Liver (tissue), 9 donors: ENCODE measurements around the gene SH3PXD2B. TPM values are rescaled to one million over a fixed set of nuclear protein-coding genes. Genes with fewer than 3 reads are reported as not detected.

ENCODE experiments used
- DNase-seq: peaks from one replicate; pipeline ENCODE4 v3.0.0-alpha.2; 2017; ENCODE audit warnings: low spot score
- H3K27ac ChIP-seq, 2 donors: one replicate each; pipeline ENCODE4 v1.7.0; 2013; ENCODE audit warnings: inconsistent platforms in 2 of 2, low read length in 2 of 2, control low read depth in 1 of 2, low read depth in 1 of 2, mild to moderate bottlenecking in 1 of 2
- H3K27me3 ChIP-seq, 4 donors: one replicate each; pipeline versions ENCODE4 v1.6.1 to v1.7.0; 2013; ENCODE audit warnings: low read length in 3 of 4, inconsistent platforms in 1 of 4, mild to moderate bottlenecking in 1 of 4, moderate library complexity in 1 of 4; ENCODE audit not compliant: control insufficient read depth in 4 of 4, insufficient read depth in 4 of 4
- H3K36me3 ChIP-seq, 4 donors: one replicate each; pipeline versions ENCODE4 v1.6.1 to v1.7.0; 2013; ENCODE audit warnings: low read length in 3 of 4, mild to moderate bottlenecking in 3 of 4, low read depth in 1 of 4, moderate library complexity in 1 of 4; ENCODE audit not compliant: control insufficient read depth in 4 of 4, insufficient read depth in 3 of 4
- H3K4me1 ChIP-seq, 4 donors: one replicate each; pipeline versions ENCODE4 v1.6.1 to v1.7.0; 2013; ENCODE audit warnings: low read length in 3 of 4, mild to moderate bottlenecking in 3 of 4, moderate library complexity in 1 of 4; ENCODE audit not compliant: control insufficient read depth in 4 of 4, insufficient read depth in 4 of 4
- H3K4me3 ChIP-seq, 3 donors: one replicate each; pipeline versions ENCODE4 v1.6.1 to v1.7.0; 2013; ENCODE audit warnings: low read length in 3 of 3, control low read depth in 1 of 3, low read depth in 1 of 3, mild to moderate bottlenecking in 1 of 3
- H3K9ac ChIP-seq, 2 donors: one replicate each; pipeline ENCODE4 v1.7.0; 2013; ENCODE audit warnings: low read length in 2 of 2, mild to moderate bottlenecking in 2 of 2, moderate library complexity in 2 of 2, control low read depth in 1 of 2, low read depth in 1 of 2
- H3K9me3 ChIP-seq, 4 donors: one replicate each; pipeline versions ENCODE4 v1.6.1 to v1.7.0; 2013; ENCODE audit warnings: low read length in 3 of 4; ENCODE audit not compliant: control insufficient read depth in 4 of 4
- EGR1 ChIP-seq, 2 donors: IDR thresholded peaks; 2 replicates each; pipeline ENCODE4 v1.6.1; 2016 to 2018; ENCODE audit warnings: antibody characterized with exemption in 2 of 2, low read depth in 2 of 2
- FOXA1 ChIP-seq: IDR thresholded peaks from 2 replicates; pipeline ENCODE4 v1.6.1; 2016; ENCODE audit warnings: antibody characterized with exemption
- FOXA2 ChIP-seq: IDR thresholded peaks from 2 replicates; pipeline ENCODE4 v1.6.1; 2016; ENCODE audit warnings: antibody characterized with exemption
- GABPA ChIP-seq, 2 donors: IDR thresholded peaks in 1 of 2; conservative IDR thresholded peaks in 1 of 2; 2 replicates each; pipeline ENCODE4 v1.6.1; 2016; ENCODE audit warnings: antibody characterized with exemption in 2 of 2, mild to moderate bottlenecking in 1 of 2, moderate library complexity in 1 of 2
- HNF4A ChIP-seq, 2 donors: conservative IDR thresholded peaks; 2 replicates each; pipeline ENCODE4 v1.6.1; 2016; ENCODE audit warnings: antibody characterized with exemption in 2 of 2, mild to moderate bottlenecking in 2 of 2
- HNF4G ChIP-seq: IDR thresholded peaks from 2 replicates; pipeline ENCODE4 v1.6.1; 2016; ENCODE audit warnings: antibody characterized with exemption
- JUND ChIP-seq, 2 donors: IDR thresholded peaks; 2 replicates each; pipeline ENCODE4 v1.6.1; 2016; ENCODE audit warnings: antibody characterized with exemption in 2 of 2
- NR2F2 ChIP-seq: IDR thresholded peaks from 2 replicates; pipeline ENCODE4 v1.6.1; 2016; ENCODE audit warnings: antibody characterized with exemption
- RAD21 ChIP-seq, 2 donors: IDR thresholded peaks; 2 replicates each; pipeline ENCODE4 v1.6.1; 2016; ENCODE audit warnings: antibody characterized with exemption in 2 of 2, mild to moderate bottlenecking in 2 of 2
- RXRA ChIP-seq, 2 donors: IDR thresholded peaks; 2 replicates each; pipeline ENCODE4 v1.6.1; 2017 to 2018; ENCODE audit warnings: antibody characterized with exemption in 2 of 2, mild to moderate bottlenecking in 1 of 2
- SP1 ChIP-seq: IDR thresholded peaks from 2 replicates; pipeline ENCODE4 v1.6.1; 2018; ENCODE audit warnings: antibody characterized with exemption, mild to moderate bottlenecking
- TAF1 ChIP-seq: conservative IDR thresholded peaks from 2 replicates; pipeline ENCODE4 v1.6.1; 2016; ENCODE audit warnings: antibody characterized with exemption, mild to moderate bottlenecking
- YY1 ChIP-seq: IDR thresholded peaks from 2 replicates; pipeline ENCODE4 v1.6.1; 2016; ENCODE audit warnings: antibody characterized with exemption, mild to moderate bottlenecking
- WGBS: extraction: QIAGEN DNeasy Blood & Tissue Kit; methylation state at CpG from one replicate; pipeline ENCODE4 v1.1.7; 2013; 5-methylcytosine and 5-hydroxymethylcytosine counted together
- polyA plus RNA-seq, 2 donors: library from polyadenylated mRNA; stranded (reverse) in 1 of 2; unstranded in 1 of 2; fragments of 200-250 nt in 1 of 2; fragments of >200 nt in 1 of 2; fragmentation: Nextera tagmentation in 1 of 2; extraction: Ambion mirVana in 1 of 2; gene quantifications; one replicate each; pipeline versions ENCODE4 v1.2.1 to v1.2.3, GENCODE V29; 2013 to 2015
- total RNA-seq, 2 donors: library from RNA; depleted of rRNA; stranded (reverse); fragments of >200 nt; gene quantifications; one replicate each; pipeline ENCODE4 v1.2.3, GENCODE V29; 2014
- TF ChIP-seq, protein P1 (sequence below): IDR thresholded peaks from 2 replicates; pipeline ENCODE4 v1.6.1; 2016; ENCODE audit warnings: antibody characterized with exemption, mild to moderate bottlenecking
- TF ChIP-seq, protein P2 (sequence below): IDR thresholded peaks from 2 replicates; pipeline ENCODE4 v1.6.1; 2016; ENCODE audit warnings: antibody characterized with exemption
- TF ChIP-seq, protein P3 (sequence below): IDR thresholded peaks from 2 replicates; pipeline ENCODE4 v1.6.1; 2016; ENCODE audit warnings: antibody characterized with exemption
- TF ChIP-seq, protein P4 (sequence below): IDR thresholded peaks from 2 replicates; pipeline ENCODE4 v1.6.1; 2016; ENCODE audit warnings: antibody characterized with exemption
- TF ChIP-seq, protein P5 (sequence below): fragments of 150-350 bp; IDR thresholded peaks from 2 replicates; pipeline ENCODE4 v1.5.1; 2017; ENCODE audit warnings: improper control_type of control experiment, low read depth, low read length; ENCODE audit not compliant: missing input control
- donor health status: healthy.
- donor health status: healthy.
- donor health status: healthy.
- donor health status: healthy.
- donor health status: healthy.

SH3PXD2B gene
- total and polyA plus RNA-seq, 4 donors: 1.1 to 3.3 (median 2.2) TPM

DNA sequence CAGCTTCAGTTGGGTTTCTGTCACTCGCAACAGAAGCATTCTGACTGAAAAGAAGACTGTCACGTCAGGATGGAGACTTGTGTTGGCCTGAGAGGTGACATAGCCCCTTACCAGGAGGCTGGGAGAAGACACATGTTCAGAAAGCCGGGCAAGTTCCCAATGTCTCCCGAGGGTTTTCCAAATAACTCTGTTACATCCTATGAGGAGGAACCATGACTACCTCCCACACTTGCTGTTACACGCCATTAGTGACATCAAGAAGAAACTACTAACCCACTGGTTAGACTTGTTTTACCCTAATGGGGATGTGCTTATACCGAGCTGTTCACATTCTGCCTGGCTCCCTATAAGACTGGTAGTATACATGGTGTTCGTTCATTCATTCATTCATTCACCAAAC is 33.3 kb downstream of the SH3PXD2B start:
- peak overlapping the region; percentile 91 for H3K27ac ChIP-seq
- peaks cover 18 to 45% (median 40%) of the 10 kb centered on the region in 4 donors for H3K4me1 ChIP-seq
- 92% methylated on average over 7 of the region's 7 CpGs for WGBS
- no peaks in the 10 kb centered on the region for H3K36me3 ChIP-seq
- no peaks in the 10 kb centered on the region for H3K9me3 ChIP-seq
- TF ChIP-seq YY1 (no peak), HNF4A (conservative IDR thresholded peaks at IDR 0.05) (no peak), GABPA (IDR thresholded peaks at IDR 0.05 in 1 of 2, conservative IDR thresholded peaks at IDR 0.05 in 1 of 2) (no peak), FOXA1 (no peak), RXRA (IDR thresholded peaks at IDR 0.05) (no peak)
- TF ChIP-seq, protein P1, sequence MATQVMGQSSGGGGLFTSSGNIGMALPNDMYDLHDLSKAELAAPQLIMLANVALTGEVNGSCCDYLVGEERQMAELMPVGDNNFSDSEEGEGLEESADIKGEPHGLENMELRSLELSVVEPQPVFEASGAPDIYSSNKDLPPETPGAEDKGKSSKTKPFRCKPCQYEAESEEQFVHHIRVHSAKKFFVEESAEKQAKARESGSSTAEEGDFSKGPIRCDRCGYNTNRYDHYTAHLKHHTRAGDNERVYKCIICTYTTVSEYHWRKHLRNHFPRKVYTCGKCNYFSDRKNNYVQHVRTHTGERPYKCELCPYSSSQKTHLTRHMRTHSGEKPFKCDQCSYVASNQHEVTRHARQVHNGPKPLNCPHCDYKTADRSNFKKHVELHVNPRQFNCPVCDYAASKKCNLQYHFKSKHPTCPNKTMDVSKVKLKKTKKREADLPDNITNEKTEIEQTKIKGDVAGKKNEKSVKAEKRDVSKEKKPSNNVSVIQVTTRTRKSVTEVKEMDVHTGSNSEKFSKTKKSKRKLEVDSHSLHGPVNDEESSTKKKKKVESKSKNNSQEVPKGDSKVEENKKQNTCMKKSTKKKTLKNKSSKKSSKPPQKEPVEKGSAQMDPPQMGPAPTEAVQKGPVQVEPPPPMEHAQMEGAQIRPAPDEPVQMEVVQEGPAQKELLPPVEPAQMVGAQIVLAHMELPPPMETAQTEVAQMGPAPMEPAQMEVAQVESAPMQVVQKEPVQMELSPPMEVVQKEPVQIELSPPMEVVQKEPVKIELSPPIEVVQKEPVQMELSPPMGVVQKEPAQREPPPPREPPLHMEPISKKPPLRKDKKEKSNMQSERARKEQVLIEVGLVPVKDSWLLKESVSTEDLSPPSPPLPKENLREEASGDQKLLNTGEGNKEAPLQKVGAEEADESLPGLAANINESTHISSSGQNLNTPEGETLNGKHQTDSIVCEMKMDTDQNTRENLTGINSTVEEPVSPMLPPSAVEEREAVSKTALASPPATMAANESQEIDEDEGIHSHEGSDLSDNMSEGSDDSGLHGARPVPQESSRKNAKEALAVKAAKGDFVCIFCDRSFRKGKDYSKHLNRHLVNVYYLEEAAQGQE: no peak
- DNase-seq: no peak
- H3K4me3 ChIP-seq: peak overlapping the region in 1 of 3 donors; percentile 18
- H3K9ac ChIP-seq: no peak overlapping the region
- H3K27me3 ChIP-seq: no peaks in the 10 kb centered on the region

DNA sequence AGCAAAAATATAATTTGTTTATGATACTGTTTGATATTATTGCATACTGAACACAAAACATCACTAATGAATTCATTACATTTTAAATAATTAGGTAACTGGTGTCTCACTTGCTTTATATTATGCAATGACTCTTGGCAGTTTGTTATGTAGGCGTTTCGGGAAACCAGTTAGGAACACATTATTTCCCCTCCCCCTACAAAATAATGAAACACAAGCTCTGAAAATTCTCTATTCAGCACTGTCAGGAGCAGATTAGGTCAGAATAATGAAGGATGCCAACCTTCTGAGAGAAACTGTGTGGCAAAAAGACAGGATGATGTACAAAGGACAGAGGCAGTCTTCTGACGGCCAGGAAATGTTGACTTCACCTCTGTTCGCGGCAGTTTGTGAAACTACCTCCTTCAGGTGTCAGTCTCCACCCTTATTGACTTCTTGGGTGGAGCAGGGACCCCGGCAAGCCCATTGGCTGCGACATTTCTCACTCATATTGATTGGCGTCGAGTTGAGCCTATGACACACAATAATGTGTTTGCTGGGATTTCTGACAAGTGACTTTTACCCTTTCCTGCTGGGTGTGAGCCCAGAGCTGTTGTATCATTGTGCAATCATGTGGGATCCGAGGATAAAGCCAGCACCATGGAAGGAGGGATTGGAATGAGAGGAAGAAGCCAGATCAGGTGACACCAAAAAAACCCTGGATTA is 33.9 kb downstream of the SH3PXD2B start:
- Histone ChIP-seq H3K4me3 (peak overlapping the region; percentile 18 to 30 (median 28)), H3K4me1 (peaks cover 21 to 47% (median 41%) of the 10 kb centered on the region in 4 donors), H3K9ac (peak overlapping the region in 1 of 2 donors; percentile 73), H3K27me3 (no peaks in the 10 kb centered on the region), H3K36me3 (no peaks in the 10 kb centered on the region), H3K9me3 (no peaks in the 10 kb centered on the region), H3K27ac (peak overlapping the region; percentile 91)
- TF ChIP-seq FOXA1 (peak; percentile 80), EGR1 (IDR thresholded peaks at IDR 0.05; ENCODE audit: low read depth in 2 of 2) (peak; percentile 16 to 25), HNF4A (conservative IDR thresholded peaks at IDR 0.05) (peak; percentile 75 to 83), RXRA (IDR thresholded peaks at IDR 0.05) (peak; percentile 71 to 83), TAF1 (no peak), RAD21 (IDR thresholded peaks at IDR 0.05) (peak in 1 of 2 donors; percentile 19), JUND (IDR thresholded peaks at IDR 0.05) (peak; percentile 74 to 75), FOXA2 (peak; percentile 97), YY1 (peak; percentile 82), NR2F2 (peak; percentile 42), SP1 (peak; percentile 97), GABPA (IDR thresholded peaks at IDR 0.05 in 1 of 2, conservative IDR thresholded peaks at IDR 0.05 in 1 of 2) (peak in 1 of 2 donors; percentile 87), HNF4G (no peak)
- TF ChIP-seq, protein P2, sequence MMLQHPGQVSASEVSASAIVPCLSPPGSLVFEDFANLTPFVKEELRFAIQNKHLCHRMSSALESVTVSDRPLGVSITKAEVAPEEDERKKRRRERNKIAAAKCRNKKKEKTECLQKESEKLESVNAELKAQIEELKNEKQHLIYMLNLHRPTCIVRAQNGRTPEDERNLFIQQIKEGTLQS: peak; percentile 24
- TF ChIP-seq, protein P3, sequence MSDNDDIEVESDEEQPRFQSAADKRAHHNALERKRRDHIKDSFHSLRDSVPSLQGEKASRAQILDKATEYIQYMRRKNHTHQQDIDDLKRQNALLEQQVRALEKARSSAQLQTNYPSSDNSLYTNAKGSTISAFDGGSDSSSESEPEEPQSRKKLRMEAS: peak; percentile 27
- TF ChIP-seq, protein P4, sequence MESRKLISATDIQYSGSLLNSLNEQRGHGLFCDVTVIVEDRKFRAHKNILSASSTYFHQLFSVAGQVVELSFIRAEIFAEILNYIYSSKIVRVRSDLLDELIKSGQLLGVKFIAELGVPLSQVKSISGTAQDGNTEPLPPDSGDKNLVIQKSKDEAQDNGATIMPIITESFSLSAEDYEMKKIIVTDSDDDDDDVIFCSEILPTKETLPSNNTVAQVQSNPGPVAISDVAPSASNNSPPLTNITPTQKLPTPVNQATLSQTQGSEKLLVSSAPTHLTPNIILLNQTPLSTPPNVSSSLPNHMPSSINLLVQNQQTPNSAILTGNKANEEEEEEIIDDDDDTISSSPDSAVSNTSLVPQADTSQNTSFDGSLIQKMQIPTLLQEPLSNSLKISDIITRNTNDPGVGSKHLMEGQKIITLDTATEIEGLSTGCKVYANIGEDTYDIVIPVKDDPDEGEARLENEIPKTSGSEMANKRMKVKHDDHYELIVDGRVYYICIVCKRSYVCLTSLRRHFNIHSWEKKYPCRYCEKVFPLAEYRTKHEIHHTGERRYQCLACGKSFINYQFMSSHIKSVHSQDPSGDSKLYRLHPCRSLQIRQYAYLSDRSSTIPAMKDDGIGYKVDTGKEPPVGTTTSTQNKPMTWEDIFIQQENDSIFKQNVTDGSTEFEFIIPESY: peak; percentile 91
- TF ChIP-seq, protein P1: peak; percentile 75
- TF ChIP-seq, protein P5, sequence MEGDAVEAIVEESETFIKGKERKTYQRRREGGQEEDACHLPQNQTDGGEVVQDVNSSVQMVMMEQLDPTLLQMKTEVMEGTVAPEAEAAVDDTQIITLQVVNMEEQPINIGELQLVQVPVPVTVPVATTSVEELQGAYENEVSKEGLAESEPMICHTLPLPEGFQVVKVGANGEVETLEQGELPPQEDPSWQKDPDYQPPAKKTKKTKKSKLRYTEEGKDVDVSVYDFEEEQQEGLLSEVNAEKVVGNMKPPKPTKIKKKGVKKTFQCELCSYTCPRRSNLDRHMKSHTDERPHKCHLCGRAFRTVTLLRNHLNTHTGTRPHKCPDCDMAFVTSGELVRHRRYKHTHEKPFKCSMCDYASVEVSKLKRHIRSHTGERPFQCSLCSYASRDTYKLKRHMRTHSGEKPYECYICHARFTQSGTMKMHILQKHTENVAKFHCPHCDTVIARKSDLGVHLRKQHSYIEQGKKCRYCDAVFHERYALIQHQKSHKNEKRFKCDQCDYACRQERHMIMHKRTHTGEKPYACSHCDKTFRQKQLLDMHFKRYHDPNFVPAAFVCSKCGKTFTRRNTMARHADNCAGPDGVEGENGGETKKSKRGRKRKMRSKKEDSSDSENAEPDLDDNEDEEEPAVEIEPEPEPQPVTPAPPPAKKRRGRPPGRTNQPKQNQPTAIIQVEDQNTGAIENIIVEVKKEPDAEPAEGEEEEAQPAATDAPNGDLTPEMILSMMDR: no peak
- 17% methylated on average over 10 of the region's 10 CpGs for WGBS
- peak; percentile 64 for DNase-seq
